Peyer's patch (tissue), 4 donors: ENCODE measurements around the gene PIGL. TPM values are rescaled to one million over a fixed set of nuclear protein-coding genes. Genes with fewer than 3 reads are reported as not detected.

Source experiments
- DNase-seq, 3 donors: peaks; one replicate each; pipeline ENCODE4 v3.0.0-alpha.2; 2017 to 2019
- H3K27ac ChIP-seq, 4 donors: fragments of 200-600 bp; sonication (generic); one replicate each; pipeline ENCODE4 v1.5.1; 2016 to 2019
- H3K27me3 ChIP-seq, 2 donors: fragments of 200-600 bp; sonication (generic); one replicate each; pipeline ENCODE4 v1.5.1; 2019
- H3K36me3 ChIP-seq, 3 donors: fragments of 200-600 bp; sonication (generic); one replicate each; pipeline ENCODE4 v1.5.1; 2016 to 2019
- H3K4me1 ChIP-seq, 4 donors: fragments of 200-600 bp; sonication (generic); one replicate each; pipeline ENCODE4 v1.5.1; 2016 to 2019
- H3K4me3 ChIP-seq, 4 donors: fragments of 200-600 bp; sonication (generic); 1 replicate in 3 of 4; 2 replicates in 1 of 4; pipeline ENCODE4 v1.5.1; 2016 to 2019; ENCODE audit warnings: mild to moderate bottlenecking in 1 of 4
- H3K9me3 ChIP-seq, 4 donors: fragments of 200-600 bp; sonication (generic); one replicate each; pipeline ENCODE4 v1.5.1; 2016 to 2019; ENCODE audit warnings: mild to moderate bottlenecking in 1 of 4
- POLR2A ChIP-seq, 2 donors: fragments of 450-650 bp; IDR thresholded peaks; one replicate each; pipeline ENCODE4 v1.5.1; 2017; ENCODE audit warnings: antibody characterized with exemption in 2 of 2, mild to moderate bottlenecking in 2 of 2, moderate library complexity in 2 of 2
- total RNA-seq, 4 donors: library from RNA; depleted of rRNA; stranded (reverse); fragments of >200 nt; gene quantifications; one replicate each; pipeline ENCODE4 v1.1.0, GENCODE V29; 2016
- TF ChIP-seq, protein P1 (sequence below), 6 experiments: fragments of 450-650 bp in 4 of 6; fragments of 200-600 bp in 2 of 6; sonication (generic) in 1 of 6; IDR thresholded peaks; one replicate each; pipeline ENCODE4 v1.5.1; 2017 to 2019; ENCODE audit warnings: antibody characterized with exemption in 6 of 6, mild to moderate bottlenecking in 3 of 6, moderate library complexity in 1 of 6

PIGL gene
- total RNA-seq, 4 donors from 2014 or later = 77.1 to 491 (median 144) TPM

DNA sequence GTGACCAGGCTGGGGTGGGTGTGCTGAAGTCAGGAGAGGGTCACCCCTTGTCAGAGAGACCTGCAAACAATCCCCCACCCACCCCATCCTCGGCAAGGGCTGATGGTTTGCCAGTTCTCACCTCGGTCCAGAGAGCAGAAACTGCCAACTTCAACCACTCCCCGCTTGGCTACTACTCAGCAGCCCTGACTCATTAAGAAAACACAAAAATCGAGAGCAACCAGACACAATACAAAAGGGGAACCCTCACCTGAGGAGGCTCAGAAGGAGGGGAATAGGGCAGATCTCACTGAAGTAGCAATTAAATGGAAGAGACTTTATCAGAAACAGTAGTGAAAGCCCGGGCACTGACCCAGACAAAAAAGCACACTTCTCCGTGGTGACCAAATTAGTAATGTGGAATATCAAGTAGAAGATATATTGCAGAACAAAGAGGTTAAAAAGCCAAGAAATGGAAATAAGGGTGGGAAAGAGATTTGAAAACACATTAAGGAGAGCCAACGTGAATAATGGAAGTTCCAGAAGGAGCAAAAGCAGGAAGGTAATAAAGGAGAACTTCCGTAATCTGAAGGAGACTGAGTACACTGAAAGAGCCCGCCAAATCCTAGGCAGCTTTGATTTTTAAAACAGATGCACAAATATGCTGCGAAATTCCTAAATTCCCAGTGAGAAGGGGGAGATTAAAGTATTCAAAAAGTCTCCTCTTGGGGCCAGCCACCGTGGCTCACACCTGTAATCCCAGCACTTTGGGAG lies 112.7 kb downstream of the PIGL start:
- Histone ChIP-seq H3K27me3 (no peaks in the 10 kb centered on the region), H3K27ac (peak overlapping the region in 2 of 4 donors; percentile 33 to 56), H3K4me1 (peaks cover 0 to 3% (median 0%) of the 10 kb centered on the region in 4 donors), H3K9me3 (no peaks in the 10 kb centered on the region), H3K4me3 (peak overlapping the region in 1 of 4 donors; percentile 9), H3K36me3 (peaks cover 0 to 19% (median 0%) of the 10 kb centered on the region in 3 donors)
- peak in 2 of 3 donors; percentile 57 to 69 for DNase-seq
- TF ChIP-seq, protein P1, sequence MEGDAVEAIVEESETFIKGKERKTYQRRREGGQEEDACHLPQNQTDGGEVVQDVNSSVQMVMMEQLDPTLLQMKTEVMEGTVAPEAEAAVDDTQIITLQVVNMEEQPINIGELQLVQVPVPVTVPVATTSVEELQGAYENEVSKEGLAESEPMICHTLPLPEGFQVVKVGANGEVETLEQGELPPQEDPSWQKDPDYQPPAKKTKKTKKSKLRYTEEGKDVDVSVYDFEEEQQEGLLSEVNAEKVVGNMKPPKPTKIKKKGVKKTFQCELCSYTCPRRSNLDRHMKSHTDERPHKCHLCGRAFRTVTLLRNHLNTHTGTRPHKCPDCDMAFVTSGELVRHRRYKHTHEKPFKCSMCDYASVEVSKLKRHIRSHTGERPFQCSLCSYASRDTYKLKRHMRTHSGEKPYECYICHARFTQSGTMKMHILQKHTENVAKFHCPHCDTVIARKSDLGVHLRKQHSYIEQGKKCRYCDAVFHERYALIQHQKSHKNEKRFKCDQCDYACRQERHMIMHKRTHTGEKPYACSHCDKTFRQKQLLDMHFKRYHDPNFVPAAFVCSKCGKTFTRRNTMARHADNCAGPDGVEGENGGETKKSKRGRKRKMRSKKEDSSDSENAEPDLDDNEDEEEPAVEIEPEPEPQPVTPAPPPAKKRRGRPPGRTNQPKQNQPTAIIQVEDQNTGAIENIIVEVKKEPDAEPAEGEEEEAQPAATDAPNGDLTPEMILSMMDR (IDR thresholded peaks at IDR 0.05) = no peak
- no peak for TF ChIP-seq POLR2A (IDR thresholded peaks at IDR 0.05)

DNA sequence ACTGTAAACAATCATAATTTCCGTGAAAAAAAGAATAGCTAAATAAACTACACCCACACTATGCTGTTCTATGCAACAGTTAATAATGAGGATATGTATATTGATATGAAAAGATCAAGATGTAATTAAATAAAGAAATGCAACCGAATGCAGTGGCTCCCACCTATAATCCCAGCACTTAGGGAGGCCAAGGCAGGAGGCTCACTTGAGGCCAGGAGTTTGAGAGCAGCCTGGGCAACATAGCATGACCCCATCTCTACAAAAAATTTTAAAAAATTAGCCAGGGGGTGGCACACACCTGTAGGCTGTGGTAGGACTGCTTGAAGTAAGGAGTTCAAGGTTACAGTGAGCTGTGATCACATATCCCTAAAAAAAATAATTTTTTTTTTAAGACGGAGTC lies 121.4 kb downstream of the PIGL start:
- Histone ChIP-seq H3K27ac (no peak overlapping the region), H3K4me1 (no peaks in the 10 kb centered on the region), H3K4me3 (no peak overlapping the region), H3K9me3 (no peaks in the 10 kb centered on the region), H3K27me3 (no peaks in the 10 kb centered on the region), H3K36me3 (peaks cover 0 to 9% (median 0%) of the 10 kb centered on the region in 3 donors)
- TF ChIP-seq, protein P1 (IDR thresholded peaks at IDR 0.05) = no peak
- no peak for TF ChIP-seq POLR2A (IDR thresholded peaks at IDR 0.05)
- DNase-seq = no peak

DNA sequence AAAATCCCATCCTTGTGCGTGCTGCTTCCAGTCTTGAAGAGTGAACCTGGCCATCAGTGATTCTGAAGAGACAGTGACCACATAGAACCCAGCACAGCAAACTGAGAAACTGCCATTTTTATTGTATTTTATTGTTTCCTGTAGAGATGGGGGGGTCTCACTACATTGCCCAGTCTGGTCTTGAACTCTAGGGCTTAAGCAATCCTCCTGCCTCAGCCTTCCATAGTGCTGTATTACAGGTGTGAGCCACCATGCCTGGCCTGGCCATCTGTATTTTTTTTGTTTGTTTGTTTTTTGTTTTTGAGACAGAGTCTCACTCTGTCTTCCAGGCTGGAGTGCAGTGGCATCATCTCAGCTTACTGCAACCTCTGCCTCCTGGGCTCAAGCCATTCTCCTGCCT lies 122.4 kb downstream of the PIGL start:
- no peak for DNase-seq
- H3K27me3 ChIP-seq = no peaks in the 10 kb centered on the region
- TF ChIP-seq, protein P1 (IDR thresholded peaks at IDR 0.05) = no peak
- TF ChIP-seq POLR2A (IDR thresholded peaks at IDR 0.05) = no peak

DNA sequence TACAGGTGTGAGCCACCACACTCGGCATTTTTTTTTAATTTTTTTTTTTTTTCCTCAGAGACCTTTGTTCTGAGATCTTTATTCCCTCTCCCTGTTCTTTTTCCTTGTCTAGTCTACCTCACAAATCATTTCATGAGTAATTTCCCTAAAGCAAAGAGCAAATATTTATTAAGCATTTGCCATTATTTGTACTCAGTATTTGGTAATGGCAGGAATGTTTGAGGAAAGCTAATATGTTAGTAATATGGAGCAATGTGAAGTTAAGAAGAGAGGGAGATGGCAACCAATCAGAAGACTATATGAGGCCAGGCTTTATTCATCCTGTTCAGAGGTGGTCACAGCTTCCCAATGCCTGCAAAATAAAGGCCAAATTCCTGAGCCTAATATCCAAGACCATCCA lies 122.9 kb downstream of the PIGL start:
- no peak for TF ChIP-seq POLR2A (IDR thresholded peaks at IDR 0.05)
- TF ChIP-seq, protein P1 (IDR thresholded peaks at IDR 0.05) = no peak
- H3K4me1 ChIP-seq = no peaks in the 10 kb centered on the region
- H3K4me3 ChIP-seq = no peak overlapping the region
- no peaks in the 10 kb centered on the region for H3K9me3 ChIP-seq
- no peaks in the 10 kb centered on the region for H3K27me3 ChIP-seq
- DNase-seq = no peak
- H3K36me3 ChIP-seq = peaks cover 0 to 22% (median 0%) of the 10 kb centered on the region in 3 donors
- H3K27ac ChIP-seq = no peak overlapping the region

More for the DNA sequence above, 122.4 kb downstream of the PIGL start:
- Histone ChIP-seq H3K4me1 (no peaks in the 10 kb centered on the region), H3K27ac (no peak overlapping the region), H3K36me3 (peaks cover 0 to 17% (median 0%) of the 10 kb centered on the region in 3 donors), H3K4me3 (no peak overlapping the region), H3K9me3 (no peaks in the 10 kb centered on the region)

DNA sequence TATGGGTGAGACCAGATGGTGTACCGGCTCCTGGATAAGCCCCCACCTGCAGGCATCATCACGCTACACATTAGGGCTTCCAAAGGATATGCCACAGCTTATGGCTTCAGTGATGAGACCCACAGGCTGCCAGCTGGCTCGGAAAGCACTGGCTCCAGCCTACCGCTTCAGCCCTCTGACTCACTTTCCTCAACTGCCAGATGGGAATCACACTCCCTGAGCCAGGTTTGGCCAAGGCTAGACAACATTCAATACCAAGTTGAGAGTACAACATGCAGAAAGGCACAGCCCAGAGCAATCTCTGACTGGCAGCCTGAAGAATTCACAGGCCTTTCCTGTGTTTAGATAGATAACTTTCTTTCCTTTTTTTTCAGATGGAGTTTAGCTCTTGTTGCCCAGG lies 126.0 kb downstream of the PIGL start:
- peaks cover 0 to 34% (median 0%) of the 10 kb centered on the region in 3 donors for H3K36me3 ChIP-seq
- TF ChIP-seq POLR2A (IDR thresholded peaks at IDR 0.05) = no peak
- TF ChIP-seq, protein P1 (IDR thresholded peaks at IDR 0.05) = no peak
- H3K4me1 ChIP-seq = no peaks in the 10 kb centered on the region
- no peak for DNase-seq
- H3K4me3 ChIP-seq = no peak overlapping the region
- no peaks in the 10 kb centered on the region for H3K27me3 ChIP-seq
- H3K9me3 ChIP-seq = no peaks in the 10 kb centered on the region
- no peak overlapping the region for H3K27ac ChIP-seq
